Activated T-helper 17 cell treated with anti-CD3 and anti-CD28 coated beads, Interleukin-2, amount 50 U/mL, for 72 hours (primary cell): ENCODE data around the gene NCKAP5. TPM values are rescaled to one million over a fixed set of nuclear protein-coding genes. Genes with fewer than 3 reads are reported as not detected.

Experiments
- ATAC-seq: fragments of 150-1000 bp; cut with Tn5 transposase; replicated peaks from 2 replicates; pipeline ENCODE4 v1.10.0; 2021; ENCODE audit warnings: mild to moderate bottlenecking, moderate library complexity
- H3K27ac Mint-ChIP-seq: one replicate; pipeline ENCODE4 v1.8.0; 2022; ENCODE audit warnings: mixed read lengths
- H3K27me3 Mint-ChIP-seq: one replicate; pipeline ENCODE4 v1.8.0; 2022; ENCODE audit warnings: mixed read lengths
- H3K36me3 Mint-ChIP-seq: one replicate; pipeline ENCODE4 v1.8.0; 2022; ENCODE audit warnings: low read depth, mild to moderate bottlenecking, mixed read lengths
- H3K4me1 Mint-ChIP-seq: one replicate; pipeline ENCODE4 v1.8.0; 2022; ENCODE audit warnings: mixed read lengths
- H3K4me3 Mint-ChIP-seq: one replicate; pipeline ENCODE4 v1.8.0; 2022; ENCODE audit warnings: mild to moderate bottlenecking, mixed read lengths
- H3K9me3 Mint-ChIP-seq: one replicate; pipeline ENCODE4 v1.8.0; 2022; ENCODE audit warnings: mixed read lengths
- total RNA-seq, 2 donors: library from RNA; stranded (reverse); gene quantifications; one replicate each; pipeline ENCODE4 v1.2.3, GENCODE V29; 2022

The NCKAP5 gene
- total RNA-seq, 2 donors from 2014 or later: not detected

DNA sequence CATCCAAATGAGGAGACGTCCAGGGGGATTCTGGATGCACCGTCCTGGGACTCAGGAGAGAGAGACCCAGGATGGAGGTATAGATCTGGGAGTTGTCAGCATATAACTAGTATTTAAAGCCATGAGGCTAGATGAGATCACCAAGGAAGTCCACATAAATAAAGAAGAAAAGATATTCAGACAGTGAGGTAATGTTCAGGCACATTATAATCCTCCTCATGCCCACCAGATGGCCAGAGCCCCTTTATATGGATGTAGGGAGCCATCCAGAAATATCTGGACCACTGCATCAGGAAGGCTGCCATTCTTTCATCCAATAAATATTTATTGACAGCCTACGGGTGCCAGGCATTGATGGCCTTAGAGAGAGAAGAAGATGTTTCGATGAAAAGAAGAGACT lies 21.2 kb upstream of the NCKAP5 start:
- Mint-ChIP-seq H3K36me3 (no peaks in the 10 kb centered on the region), H3K27ac (no peak overlapping the region), H3K4me3 (no peak overlapping the region), H3K27me3 (peaks cover 14% of the 10 kb centered on the region), H3K9me3 (peaks cover 9% of the 10 kb centered on the region), H3K4me1 (no peaks in the 10 kb centered on the region)
- ATAC-seq: no peak

GRCh38 chr2:133588144-133588543 lies 19.9 kb upstream of the NCKAP5 start:
- Mint-ChIP-seq H3K9me3 (peaks cover 4% of the 10 kb centered on the region), H3K27ac (no peak overlapping the region), H3K4me1 (no peaks in the 10 kb centered on the region), H3K36me3 (no peaks in the 10 kb centered on the region), H3K4me3 (no peak overlapping the region), H3K27me3 (peaks cover 8% of the 10 kb centered on the region)
- ATAC-seq: no peak

DNA sequence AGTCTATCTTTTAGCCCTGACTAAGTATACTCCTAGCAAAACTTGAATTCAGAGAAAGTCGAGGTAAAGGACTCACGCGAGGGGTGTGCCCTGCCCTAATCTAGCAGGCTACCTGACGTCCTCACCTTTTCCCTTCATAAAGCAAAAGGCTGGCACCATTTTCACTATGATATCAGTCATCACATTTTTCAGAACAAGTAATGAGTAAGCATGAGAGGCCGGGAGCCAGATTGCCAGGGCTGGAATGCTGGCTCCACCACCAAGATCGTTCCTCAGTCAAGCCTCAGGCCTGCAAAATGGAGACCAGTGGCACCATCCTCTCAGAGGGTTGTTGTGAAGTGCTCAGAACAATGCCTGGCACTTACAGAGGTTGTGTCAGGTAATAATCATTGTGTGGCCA lies 18.7 kb upstream of the NCKAP5 start:
- no peak overlapping the region for H3K4me3 Mint-ChIP-seq
- peaks cover 4% of the 10 kb centered on the region for H3K9me3 Mint-ChIP-seq
- peaks cover 8% of the 10 kb centered on the region for H3K27me3 Mint-ChIP-seq
- ATAC-seq: no peak
- no peaks in the 10 kb centered on the region for H3K4me1 Mint-ChIP-seq
- H3K36me3 Mint-ChIP-seq: no peaks in the 10 kb centered on the region
- no peak overlapping the region for H3K27ac Mint-ChIP-seq

DNA sequence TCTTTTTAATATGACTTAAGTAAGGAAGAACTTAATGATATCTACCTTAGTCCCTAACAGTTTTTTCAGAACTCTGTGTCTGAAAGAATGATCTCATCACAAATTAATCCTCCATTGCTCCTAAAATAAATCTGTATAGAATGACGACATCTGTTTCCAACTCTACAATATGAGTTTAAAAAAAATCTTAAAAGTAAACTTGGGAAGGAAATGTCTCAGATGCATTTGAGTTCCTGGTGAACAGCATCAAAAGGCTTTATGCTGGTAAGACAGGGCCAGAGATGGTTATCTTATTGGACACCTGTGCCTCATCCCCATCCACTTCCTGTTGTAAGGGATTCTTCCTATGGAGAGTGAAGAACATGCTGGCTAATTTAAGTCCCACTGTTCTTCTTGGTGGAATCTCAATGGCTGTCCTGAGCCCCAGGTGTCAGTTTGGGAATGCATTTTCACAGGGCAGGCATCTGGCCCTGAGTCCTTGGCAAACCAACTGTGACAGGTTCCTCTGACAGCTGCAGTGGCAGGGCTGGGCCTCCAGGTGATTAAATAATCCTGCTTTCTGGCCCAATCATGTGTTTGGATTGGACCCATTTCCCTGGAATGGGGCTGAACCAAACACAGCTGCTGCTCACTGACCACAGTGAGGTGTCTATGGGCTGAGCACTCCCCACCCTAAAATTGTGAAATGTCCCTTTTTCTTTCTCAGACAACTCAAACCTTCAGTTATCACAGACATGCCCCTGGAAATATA lies 12.9 kb upstream of the NCKAP5 start:
- no peak overlapping the region for H3K27ac Mint-ChIP-seq
- ATAC-seq: no peak
- no peaks in the 10 kb centered on the region for H3K4me1 Mint-ChIP-seq
- no peak overlapping the region for H3K4me3 Mint-ChIP-seq
- H3K36me3 Mint-ChIP-seq: no peaks in the 10 kb centered on the region
- no peaks in the 10 kb centered on the region for H3K27me3 Mint-ChIP-seq
- no peaks in the 10 kb centered on the region for H3K9me3 Mint-ChIP-seq

DNA sequence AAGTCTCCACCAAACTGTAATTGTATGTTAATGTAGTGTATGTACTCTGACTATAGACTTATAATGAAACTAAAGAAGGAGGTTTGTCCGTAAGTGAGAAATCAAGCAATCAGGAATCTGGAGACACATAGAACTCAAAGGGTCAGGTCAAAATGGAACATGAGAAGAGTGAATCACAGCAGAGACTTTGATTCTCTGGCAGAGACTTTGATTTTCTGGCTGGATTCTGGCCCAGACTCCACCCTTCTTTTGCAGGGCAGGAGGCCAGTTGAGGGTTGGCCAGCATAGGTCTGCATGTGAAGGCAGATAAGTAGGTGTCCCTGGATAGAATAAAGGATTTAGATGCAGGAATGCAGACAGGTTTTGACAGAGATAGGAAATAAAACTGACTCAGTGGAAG lies 11.0 kb upstream of the NCKAP5 start:
- Mint-ChIP-seq H3K27me3 (no peaks in the 10 kb centered on the region), H3K36me3 (no peaks in the 10 kb centered on the region), H3K4me1 (no peaks in the 10 kb centered on the region), H3K27ac (no peak overlapping the region), H3K9me3 (no peaks in the 10 kb centered on the region), H3K4me3 (no peak overlapping the region)
- no peak for ATAC-seq

DNA sequence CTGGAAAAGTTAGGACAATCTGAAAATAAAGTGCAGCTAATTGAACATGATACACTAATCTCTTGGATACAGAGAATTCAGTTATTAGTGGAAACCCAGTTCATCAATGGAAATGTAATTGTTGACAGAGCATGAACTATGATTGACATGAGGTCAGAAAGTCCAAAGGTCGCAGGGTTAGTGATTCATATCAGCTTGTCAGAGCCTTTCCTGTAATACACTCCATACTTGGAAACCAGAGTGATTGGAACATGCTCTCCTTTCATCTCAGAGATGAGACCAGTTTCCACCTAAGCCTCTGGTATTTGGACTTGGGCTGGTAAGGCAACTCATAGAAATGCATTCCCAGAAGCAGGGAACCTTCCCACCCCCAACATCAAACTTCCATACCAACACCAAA lies 8.5 kb upstream of the NCKAP5 start:
- H3K9me3 Mint-ChIP-seq: no peaks in the 10 kb centered on the region
- H3K27ac Mint-ChIP-seq: no peak overlapping the region
- H3K4me1 Mint-ChIP-seq: no peaks in the 10 kb centered on the region
- no peak for ATAC-seq
- no peaks in the 10 kb centered on the region for H3K27me3 Mint-ChIP-seq
- H3K4me3 Mint-ChIP-seq: no peak overlapping the region
- no peaks in the 10 kb centered on the region for H3K36me3 Mint-ChIP-seq

- Mint-ChIP-seq H3K36me3 (no peaks in the 10 kb centered on the region), H3K9me3 (no peaks in the 10 kb centered on the region), H3K27ac (no peak overlapping the region), H3K4me1 (no peaks in the 10 kb centered on the region), H3K27me3 (no peaks in the 10 kb centered on the region), H3K4me3 (no peak overlapping the region)
- no peak for ATAC-seq
Observed at GRCh38 chr2:133574620-133575019, 6.4 kb upstream of the NCKAP5 start.

DNA sequence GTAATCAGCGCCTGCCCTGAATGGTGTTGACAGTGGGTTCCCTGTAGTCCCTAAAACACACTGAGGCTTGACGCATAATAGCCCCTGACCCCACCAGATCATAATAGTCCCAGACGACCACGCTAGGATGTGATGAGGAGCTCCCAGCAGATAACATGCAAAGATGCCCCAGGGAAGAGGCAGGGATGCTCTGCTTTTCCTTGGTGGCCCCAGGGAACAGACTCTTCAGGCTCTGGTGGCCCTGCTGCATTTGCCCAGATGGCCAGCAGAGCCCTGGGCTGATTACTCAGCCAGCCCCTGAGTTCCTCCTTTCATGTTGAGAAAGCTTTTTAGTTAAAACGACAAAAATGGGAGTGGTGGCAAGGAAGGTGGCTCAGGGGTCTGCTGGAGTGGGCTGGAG lies 5.9 kb upstream of the NCKAP5 start:
- H3K9me3 Mint-ChIP-seq: no peaks in the 10 kb centered on the region
- no peak overlapping the region for H3K4me3 Mint-ChIP-seq

DNA sequence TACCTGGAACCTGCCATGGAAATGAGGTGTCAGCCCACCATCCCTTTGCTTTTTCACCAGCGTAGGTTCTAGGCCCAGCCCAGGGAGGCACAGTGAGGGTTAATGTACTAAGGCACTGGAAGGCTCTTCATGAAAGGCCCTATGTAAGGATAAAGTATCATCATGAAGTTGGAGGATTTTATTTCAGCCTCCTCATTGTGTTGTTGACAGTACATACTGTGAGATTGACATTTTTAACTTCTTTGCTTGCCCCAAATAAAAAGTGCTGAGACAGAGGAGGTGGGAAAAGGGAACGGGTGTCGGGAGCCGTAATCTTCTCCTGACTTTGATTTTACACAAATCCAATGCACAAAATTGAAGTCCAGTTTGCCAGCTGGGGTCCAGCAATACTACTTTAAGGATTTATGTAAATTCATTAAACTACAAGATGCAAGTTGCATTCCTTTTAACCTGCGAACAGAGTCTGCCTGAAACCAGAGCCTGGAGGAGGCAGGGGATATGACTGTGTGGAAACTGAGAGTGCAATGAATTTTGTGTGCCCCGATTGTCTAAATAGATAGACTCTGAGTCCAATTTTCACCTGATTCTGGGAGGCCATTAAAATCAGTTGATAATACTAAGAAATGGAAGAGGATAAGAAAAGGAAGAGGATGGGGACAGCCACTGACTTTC lies 5.4 kb upstream of the NCKAP5 start:
- Mint-ChIP-seq H3K4me3 (no peak overlapping the region), H3K4me1 (no peaks in the 10 kb centered on the region), H3K27me3 (peaks cover 6% of the 10 kb centered on the region), H3K27ac (no peak overlapping the region), H3K36me3 (no peaks in the 10 kb centered on the region), H3K9me3 (no peaks in the 10 kb centered on the region)
- no peak for ATAC-seq

More for the DNA sequence above, 5.9 kb upstream of the NCKAP5 start:
- no peaks in the 10 kb centered on the region for H3K4me1 Mint-ChIP-seq
- no peak overlapping the region for H3K27ac Mint-ChIP-seq
- H3K36me3 Mint-ChIP-seq: no peaks in the 10 kb centered on the region
- ATAC-seq: no peak
- peaks cover under 1% of the 10 kb centered on the region for H3K27me3 Mint-ChIP-seq

GRCh38 chr2:133571249-133571648 lies 3.0 kb upstream of the NCKAP5 start:
- ATAC-seq: no peak
- Mint-ChIP-seq H3K9me3 (no peaks in the 10 kb centered on the region), H3K27me3 (peaks cover 15% of the 10 kb centered on the region)

DNA sequence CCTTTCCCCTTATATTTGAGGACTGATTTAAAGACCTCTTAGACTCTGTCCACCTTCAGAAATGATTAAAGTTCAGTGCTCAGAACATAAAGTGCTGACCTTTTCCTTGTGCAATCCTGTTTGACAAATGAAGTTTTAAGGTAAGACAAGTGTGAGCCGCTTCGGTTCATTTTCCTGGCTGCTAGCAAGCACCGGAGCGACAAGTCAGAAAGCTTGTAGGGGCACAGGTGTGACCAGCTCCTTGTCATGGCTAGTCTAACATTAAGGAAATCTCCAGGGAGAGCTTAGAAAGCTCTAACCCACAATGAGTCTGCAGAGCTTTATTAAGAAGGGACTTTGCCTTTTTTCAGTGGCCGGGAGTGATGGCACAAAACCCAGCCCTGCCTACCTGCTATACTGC lies 2.3 kb upstream of the NCKAP5 start:
- Mint-ChIP-seq H3K4me3 (no peak overlapping the region), H3K27me3 (peaks cover 19% of the 10 kb centered on the region), H3K9me3 (no peaks in the 10 kb centered on the region), H3K36me3 (no peaks in the 10 kb centered on the region), H3K4me1 (no peaks in the 10 kb centered on the region), H3K27ac (no peak overlapping the region)
- ATAC-seq: no peak

More at GRCh38 chr2:133571249-133571648, 3.0 kb upstream of the NCKAP5 start:
- Mint-ChIP-seq H3K4me1 (no peaks in the 10 kb centered on the region), H3K27ac (no peak overlapping the region), H3K36me3 (no peaks in the 10 kb centered on the region), H3K4me3 (no peak overlapping the region)

- Mint-ChIP-seq H3K4me1 (no peaks in the 10 kb centered on the region), H3K27me3 (peaks cover 25% of the 10 kb centered on the region), H3K4me3 (no peak overlapping the region), H3K36me3 (no peaks in the 10 kb centered on the region), H3K9me3 (no peaks in the 10 kb centered on the region), H3K27ac (no peak overlapping the region)
- no peak for ATAC-seq
Observed at GRCh38 chr2:133569286-133569830, 1.1 kb upstream of the NCKAP5 start.

GRCh38 chr2:133568598-133568997 lies 335 bp upstream of the NCKAP5 start:
- peaks cover 28% of the 10 kb centered on the region for H3K27me3 Mint-ChIP-seq
- no peak overlapping the region for H3K4me3 Mint-ChIP-seq

DNA sequence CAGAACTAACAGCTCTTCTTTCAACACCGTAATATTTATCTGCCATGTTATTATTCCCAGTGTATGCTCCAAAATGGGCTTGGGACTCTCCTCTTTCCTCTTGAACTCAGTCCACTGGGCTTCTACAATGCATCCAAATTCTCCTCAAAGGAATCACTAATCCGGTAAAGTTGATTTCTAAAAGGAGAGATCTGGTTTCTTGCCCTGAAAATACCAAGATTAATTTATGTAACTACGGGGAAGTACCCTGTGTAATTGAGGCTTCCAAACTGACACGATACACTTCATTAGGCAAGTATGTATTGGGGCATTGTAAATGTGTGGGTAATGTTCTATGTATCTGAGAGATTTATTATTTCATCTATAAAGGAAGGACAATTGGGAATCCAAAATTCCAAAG lies 5.7 kb downstream of the NCKAP5 start:
- no peaks in the 10 kb centered on the region for H3K36me3 Mint-ChIP-seq
- no peak overlapping the region for H3K4me3 Mint-ChIP-seq
- H3K27ac Mint-ChIP-seq: no peak overlapping the region
- no peak for ATAC-seq
- H3K4me1 Mint-ChIP-seq: no peaks in the 10 kb centered on the region
- H3K9me3 Mint-ChIP-seq: no peaks in the 10 kb centered on the region
- peaks cover 20% of the 10 kb centered on the region for H3K27me3 Mint-ChIP-seq

More at GRCh38 chr2:133568598-133568997, 335 bp upstream of the NCKAP5 start:
- H3K36me3 Mint-ChIP-seq: no peaks in the 10 kb centered on the region
- no peak overlapping the region for H3K27ac Mint-ChIP-seq
- H3K9me3 Mint-ChIP-seq: no peaks in the 10 kb centered on the region
- ATAC-seq: no peak
- H3K4me1 Mint-ChIP-seq: no peaks in the 10 kb centered on the region
